Progenitor cell of endocrine pancreas (in vitro differentiated cells): ENCODE data around the gene HLA-DMA. TPM values are rescaled to one million over a fixed set of nuclear protein-coding genes. Genes with fewer than 3 reads are reported as not detected.
A peak's percentile ranks its signal among the peaks of the same experiment; 100 is the strongest.

Experiments
- DNase-seq: peaks from one replicate; pipeline ENCODE4 v3.0.0; 2021; ENCODE audit warnings: low spot score; ENCODE audit not compliant: unreplicated experiment
- H3K27ac Mint-ChIP-seq: 2 replicates; pipeline ENCODE4 v1.8.0; 2021; ENCODE audit warnings: mild to moderate bottlenecking, moderate library complexity, mixed read lengths
- H3K27me3 Mint-ChIP-seq: 2 replicates; pipeline ENCODE4 v1.8.0; 2021; ENCODE audit warnings: mixed read lengths
- H3K36me3 Mint-ChIP-seq: 2 replicates; pipeline ENCODE4 v1.8.0; 2022; ENCODE audit warnings: mixed read lengths; ENCODE audit not compliant: insufficient read depth
- H3K4me1 Mint-ChIP-seq: 2 replicates; pipeline ENCODE4 v1.8.0; 2021; ENCODE audit warnings: low read depth, mixed read lengths
- H3K4me3 Mint-ChIP-seq: 2 replicates; pipeline ENCODE4 v1.8.0; 2021; ENCODE audit warnings: low read depth, mild to moderate bottlenecking, moderate library complexity, mixed read lengths
- H3K9me3 Mint-ChIP-seq: 2 replicates; pipeline ENCODE4 v1.8.0; 2021; ENCODE audit warnings: low read depth, mixed read lengths
- CTCF ChIP-seq: fragments of 200-600 bp; sonication (generic); IDR thresholded peaks from one replicate; pipeline ENCODE4 v1.5.0; 2021; ENCODE audit warnings: antibody characterized with exemption, mild to moderate bottlenecking; ENCODE audit not compliant: unreplicated experiment
- total RNA-seq: library from RNA; stranded (reverse); gene quantifications from 2 replicates; pipeline ENCODE4 v1.2.1, GENCODE V29; 2021

The HLA-DMA gene
- total RNA-seq, 1 donor from 2014 or later: 3.4 TPM

GRCh38 chr6:32991972-32992371 lies 39.1 kb upstream of the HLA-DMA start:
- TF ChIP-seq CTCF: no peak
- Mint-ChIP-seq H3K4me1 (peaks cover 6% of the 10 kb centered on the region), H3K36me3 (no peaks in the 10 kb centered on the region), H3K27ac (no peak overlapping the region), H3K9me3 (peaks cover 8% of the 10 kb centered on the region), H3K27me3 (peaks cover 30% of the 10 kb centered on the region), H3K4me3 (no peak overlapping the region)
- DNase-seq: no peak

GRCh38 chr6:32989368-32989767 lies 36.5 kb upstream of the HLA-DMA start:
- Mint-ChIP-seq H3K4me1 (peaks cover 12% of the 10 kb centered on the region), H3K36me3 (no peaks in the 10 kb centered on the region), H3K4me3 (no peak overlapping the region), H3K27me3 (peaks cover 33% of the 10 kb centered on the region), H3K27ac (no peak overlapping the region), H3K9me3 (peaks cover 8% of the 10 kb centered on the region)
- no peak for DNase-seq
- no peak for TF ChIP-seq CTCF

- peaks cover 40% of the 10 kb centered on the region for H3K4me1 Mint-ChIP-seq
- peaks cover 19% of the 10 kb centered on the region for H3K36me3 Mint-ChIP-seq
- H3K4me3 Mint-ChIP-seq: no peak overlapping the region
- peaks cover 30% of the 10 kb centered on the region for H3K27me3 Mint-ChIP-seq
- peak; percentile 90 for TF ChIP-seq CTCF
- no peak overlapping the region for H3K27ac Mint-ChIP-seq
- peak; percentile 70 for DNase-seq
- no peaks in the 10 kb centered on the region for H3K9me3 Mint-ChIP-seq
These were observed 31.9 kb upstream of the HLA-DMA start for GRCh38 chr6:32984622-32985389.

GRCh38 chr6:32983964-32984621 lies 31.2 kb upstream of the HLA-DMA start:
- Mint-ChIP-seq H3K4me1 (peaks cover 42% of the 10 kb centered on the region), H3K36me3 (peaks cover 26% of the 10 kb centered on the region), H3K27me3 (peaks cover 30% of the 10 kb centered on the region), H3K27ac (peak overlapping the region; percentile 47), H3K9me3 (no peaks in the 10 kb centered on the region), H3K4me3 (no peak overlapping the region)
- DNase-seq: no peak
- no peak for TF ChIP-seq CTCF

- no peak overlapping the region for H3K27ac Mint-ChIP-seq
- no peak for DNase-seq
- peaks cover 29% of the 10 kb centered on the region for H3K36me3 Mint-ChIP-seq
- H3K9me3 Mint-ChIP-seq: no peaks in the 10 kb centered on the region
- H3K4me1 Mint-ChIP-seq: peaks cover 44% of the 10 kb centered on the region
- TF ChIP-seq CTCF: no peak
- H3K4me3 Mint-ChIP-seq: no peak overlapping the region
- peaks cover 29% of the 10 kb centered on the region for H3K27me3 Mint-ChIP-seq
These were observed 30.6 kb upstream of the HLA-DMA start for GRCh38 chr6:32983493-32983848.
